GM12878 (cell line): Measurements from ENCODE around the gene GNA15. TPM values are rescaled to one million over a fixed set of nuclear protein-coding genes. Genes with fewer than 3 reads are reported as not detected.
A peak's percentile ranks its signal among the peaks of the same experiment; 100 is the strongest.

ENCODE experiments used
- ATAC-seq: fragments of 200-7000 bp; cut with Tn5 transposase; 3 replicates; pipeline ENCODE4 v1.9.1; 2020; ENCODE audit warnings: mild to moderate bottlenecking, moderate library complexity
- BruUV-seq: library from RNA; stranded (reverse); fragments of 400-500 nt; replicated peaks from 2 replicates; lab custom pipeline; 2021; lab: Mats Ljungman, UMichigan
- CTCF ChIA-PET: fragments of 300-600 bp; sonication (Branson Sonifier 250); formaldehyde crosslinking; extraction: SDS; loops from one replicate; lab custom pipeline; 2021; ENCODE audit warnings: inconsistent platforms; lab: Yijun Ruan, JAX
- POLR2A ChIA-PET: fragments of 350-600 bp; formaldehyde crosslinking; extraction: SDS; loops from one replicate; lab custom pipeline; 2021; ENCODE audit warnings: inconsistent platforms; lab: Charles Lee
- RAD21 ChIA-PET: fragments of 300-600 bp; sonication (Branson Sonifier 250); formaldehyde crosslinking; loops from one replicate; lab custom pipeline; 2023; ENCODE audit warnings: antibody characterized with exemption; ENCODE audit not compliant: unreplicated experiment; lab: Charles Lee
- SMC1A ChIA-PET: fragments of 300-600 bp; sonication (Branson Sonifier 250); formaldehyde crosslinking; loops from one replicate; lab custom pipeline; 2023; ENCODE audit not compliant: unreplicated experiment, uncharacterized antibody; lab: Charles Lee
- DNase-seq: peaks from one replicate; pipeline ENCODE4 v3.0.0-alpha.2; 2011; ENCODE audit warnings: low read depth, low spot score
- FAIRE-seq: peaks from 3 replicates; lab custom pipeline; 2011; peaks lifted over from hg19 to GRCh38; lab: Jason Lieb, UNC
- H2AFZ ChIP-seq: 2 replicates; pipeline ENCODE4 v1.6.0; 2011; ENCODE audit warnings: low read depth, low read length, control low read depth; ENCODE audit not compliant: control insufficient read depth
- H3K27ac ChIP-seq: 2 replicates; pipeline ENCODE4 v1.5.1; 2011; ENCODE audit warnings: control low read depth; ENCODE audit not compliant: control insufficient read depth, insufficient read depth
- H3K27me3 ChIP-seq, 2 experiments: replicated peaks in 1 of 2; 2 replicates each; pipeline versions ENCODE4 v1.6.0 to v1.6.1; 2011; ENCODE audit warnings: low read length in 1 of 2; ENCODE audit not compliant: control insufficient read depth in 2 of 2, insufficient read depth in 2 of 2
- H3K36me3 ChIP-seq, 2 experiments: 2 replicates each; pipeline ENCODE4 v1.5.1; 2011; ENCODE audit warnings: low read length in 1 of 2; ENCODE audit not compliant: control insufficient read depth in 2 of 2, insufficient read depth in 2 of 2
- H3K4me1 ChIP-seq: 2 replicates; pipeline ENCODE4 v1.6.1; 2011; ENCODE audit warnings: mild to moderate bottlenecking, low read length, moderate library complexity, mixed read lengths; ENCODE audit not compliant: control insufficient read depth, insufficient read depth
- H3K4me2 ChIP-seq: 2 replicates; pipeline ENCODE4 v1.6.0; 2011; ENCODE audit warnings: control low read depth; ENCODE audit not compliant: control insufficient read depth, insufficient read depth
- H3K4me3 ChIP-seq: fragments of 200-600 bp; sonication (generic); 2 replicates; pipeline ENCODE4 v1.5.1; 2016
- H3K79me2 ChIP-seq: 2 replicates; pipeline ENCODE4 v1.6.0; 2011; ENCODE audit warnings: low read length; ENCODE audit not compliant: control insufficient read depth, insufficient read depth
- H3K9ac ChIP-seq: 2 replicates; pipeline ENCODE4 v1.8.0; 2011; ENCODE audit warnings: low read length, control low read depth, mixed read lengths; ENCODE audit not compliant: control insufficient read depth, insufficient read depth
- H3K9me3 ChIP-seq: replicated peaks from 3 replicates; pipeline ENCODE4 v1.5.1; 2011; ENCODE audit warnings: mild to moderate bottlenecking, low read length; ENCODE audit not compliant: control insufficient read depth, insufficient read depth
- H4K20me1 ChIP-seq: 2 replicates; pipeline ENCODE4 v1.6.0; 2011; ENCODE audit not compliant: control insufficient read depth, insufficient read depth
- CBFB ChIP-seq: IDR thresholded peaks from 2 replicates; pipeline ENCODE4 v1.6.1; 2016; ENCODE audit warnings: antibody characterized with exemption, low read depth
- CHD1 ChIP-seq: IDR thresholded peaks from 2 replicates; pipeline ENCODE4 v1.6.1; 2012; ENCODE audit warnings: low read depth, low read length, improper control_type of control experiment
- CHD2 ChIP-seq: IDR thresholded peaks from 2 replicates; pipeline ENCODE4 v1.6.1; 2011; ENCODE audit warnings: low read depth, low read length, improper control_type of control experiment, borderline replicate concordance
- EGR1 ChIP-seq, 2 experiments: IDR thresholded peaks; 1 replicate in 1 of 2; 2 replicates in 1 of 2; pipeline ENCODE4 v1.6.1; 2011 to 2012; ENCODE audit warnings: low read depth in 2 of 2, low read length in 2 of 2, borderline replicate concordance in 1 of 2, mild to moderate bottlenecking in 1 of 2, moderate library complexity in 1 of 2
- MYC ChIP-seq: IDR thresholded peaks from 2 replicates; pipeline ENCODE4 v1.6.1; 2011; ENCODE audit warnings: mild to moderate bottlenecking, low read length, moderate library complexity, inconsistent platforms; ENCODE audit not compliant: insufficient read depth, insufficient replicate concordance, insufficient read length, severe bottlenecking
- POLR2A ChIP-seq: IDR thresholded peaks from 2 replicates; pipeline ENCODE4 v1.6.1; 2011; ENCODE audit warnings: low read depth, mild to moderate bottlenecking, low read length
- POLR2AphosphoS2 ChIP-seq: IDR thresholded peaks from 2 replicates; pipeline ENCODE4 v1.6.1; 2011; ENCODE audit warnings: low read depth, mild to moderate bottlenecking, low read length, improper control_type of control experiment, moderate library complexity
- REST ChIP-seq: IDR thresholded peaks from 2 replicates; pipeline ENCODE4 v1.6.1; 2012; ENCODE audit warnings: mild to moderate bottlenecking, low read depth, low read length
- SP1 ChIP-seq: IDR thresholded peaks from one replicate; pipeline ENCODE4 v1.6.1; 2011; ENCODE audit warnings: low read depth, low read length
- WGBS: methylation state at CpG from one replicate; pipeline ENCODE4 v1.1.6; 2016; ENCODE audit warnings: low lambda C conversion rate; ENCODE audit not compliant: insufficient replicate concordance, insufficient coverage; ENCODE audit errors: missing lambda C conversion rate; 5-methylcytosine and 5-hydroxymethylcytosine counted together
- in situ Hi-C: fragments of 300-500 bp; cut with MboI; formaldehyde crosslinking; loops from 9 replicates; pipeline ENCODE4 v1.14.3; 2018; ENCODE audit warnings: mixed read lengths
- intact Hi-C: fragments of 100-400 bp; cut with micrococcal nuclease; formaldehyde crosslinking; loops from one replicate; pipeline ENCODE4 v1.14.2; 2022; ENCODE audit not compliant: unreplicated experiment
- polyA plus RNA-seq, 11 experiments: library from polyadenylated mRNA; depleted of rRNA in 4 of 11; unstranded in 6 of 11; stranded (reverse) in 5 of 11; fragments of >200 nt; fragmentation: Nextera tagmentation in 4 of 11; fragmentation: Illumina TruSeq in 1 of 11; extraction: Ambion mirVana in 4 of 11; extraction: Trizol in 1 of 11; gene quantifications; 1 replicate in 1 of 11; 2 replicates in 10 of 11; pipeline versions ENCODE4 v1.2.1 to v1.2.3, GENCODE V29; 2011 to 2016; ENCODE audit warnings: inconsistent platforms in 2 of 11, missing spikeins in 2 of 11, low read depth in 1 of 11
- total RNA-seq, 4 experiments: library from RNA; depleted of rRNA in 3 of 4; stranded (reverse); fragments of >200 nt in 3 of 4; fragmentation: Illumina TruSeq in 1 of 4; extraction: Trizol in 1 of 4; gene quantifications; 2 replicates each; pipeline versions ENCODE4 v1.2.1 to v1.2.3, GENCODE V29; 2013 to 2021

GNA15 gene
- total and polyA plus RNA-seq, 10 of the 15 experiments (the other 5 are each of a cell fraction or from before 2014, with no cell fraction given) = 0.42 to 18.0 (median 9.4) TPM

DNA sequence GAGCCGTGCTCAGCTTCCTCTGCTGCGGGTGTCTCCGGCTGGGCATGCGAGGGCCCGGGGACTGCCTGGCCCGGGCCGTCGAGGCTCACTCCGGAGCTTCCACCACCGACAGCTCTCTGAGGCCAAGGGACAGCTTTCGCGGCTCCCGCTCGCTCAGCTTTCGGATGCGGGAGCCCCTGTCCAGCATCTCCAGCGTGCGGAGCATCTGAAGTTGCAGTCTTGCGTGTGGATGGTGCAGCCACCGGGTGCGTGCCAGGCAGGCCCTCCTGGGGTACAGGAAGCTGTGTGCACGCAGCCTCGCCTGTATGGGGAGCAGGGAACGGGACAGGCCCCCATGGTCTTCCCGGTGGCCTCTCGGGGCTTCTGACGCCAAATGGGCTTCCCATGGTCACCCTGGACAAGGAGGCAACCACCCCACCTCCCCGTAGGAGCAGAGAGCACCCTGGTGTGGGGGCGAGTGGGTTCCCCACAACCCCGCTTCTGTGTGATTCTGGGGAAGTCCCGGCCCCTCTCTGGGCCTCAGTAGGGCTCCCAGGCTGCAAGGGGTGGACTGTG lies 44.0 kb downstream of the GNA15 start:
- intact Hi-C loops = no loop called here
- H3K36me3 ChIP-seq = no peaks in the 10 kb centered on the region
- H3K4me1 ChIP-seq = peaks cover 23% of the 10 kb centered on the region
- peak; percentile 34 for ATAC-seq
- H3K9ac ChIP-seq = peak overlapping the region; percentile 89
- ChIA-PET CTCF (no interaction called here), RAD21 (no interaction called here), SMC1A (no interaction called here), POLR2A (interaction anchor here (0.6 kb wide), 1 partner anchor 9 kb away, joined by 4 read pairs; no protein-coding TSS in a partner anchor)
- no peak for DNase-seq
- FAIRE-seq = no peak
- no TSS peak for BruUV-seq
- H4K20me1 ChIP-seq = no peaks in the 10 kb centered on the region; the same call in 1 of the 2 replicates
- in situ Hi-C loops = no loop called here
- peak overlapping the region; percentile 58; the same call in 1 of the 2 replicates for H2AFZ ChIP-seq
- WGBS = under 1% methylated on average over 31 of the region's 31 CpGs
- TF ChIP-seq POLR2AphosphoS2 (no peak), REST (peak; percentile 64; the same call in 1 of the 2 replicates), POLR2A (peak; percentile 59), MYC (peak; percentile 15), CHD1 (0 out of 2 replicates have a peak, but pooled peaks have one; percentile 21), EGR1 (IDR thresholded peaks at IDR 0.05; ENCODE audit: borderline replicate concordance in 1 of 2, low read depth in 2 of 2, low read length in 2 of 2) (peak in 1 of 2 experiments; percentile 61; a peak in 1 of 3 replicates), CBFB (peak; percentile 32; the same call in 1 of the 2 replicates), CHD2 (peak; percentile 1; the same call in 1 of the 2 replicates), SP1 (no peak)
- TF ChIP-seq, all 136 proteins: peak for 7
- Histone ChIP-seq H3K4me2 (peak overlapping the region; percentile 52), H3K9me3 (no peaks in the 10 kb centered on the region), H3K27me3 (no peaks in the 10 kb centered on the region), H3K27ac (peak overlapping the region; percentile 95), H3K79me2 (peaks cover 51% of the 10 kb centered on the region), H3K4me3 (peak overlapping the region; percentile 81)
